Measurements from ENCODE around the gene PPFIBP2.
A peak's percentile ranks its signal among the peaks of the same experiment; 100 is the strongest.

Gene PPFIBP2

GRCh38 chr11:7524462-7525235 is 10.8 kb downstream of the PPFIBP2 start:
- DNase-seq = no peak

GRCh38 chr11:7525424-7525823 is 11.6 kb downstream of the PPFIBP2 start:
- DNase-seq = no peak

GRCh38 chr11:7527029-7527428 is 13.2 kb downstream of the PPFIBP2 start:
- no peak for DNase-seq

- DNase-seq = no peak
Measured at GRCh38 chr11:7528514-7529049, 14.8 kb downstream of the PPFIBP2 start.

- no peak for DNase-seq
Measured at GRCh38 chr11:7530013-7530640, 16.3 kb downstream of the PPFIBP2 start.

- DNase-seq = no peak
Measured at GRCh38 chr11:7531011-7531410, 17.2 kb downstream of the PPFIBP2 start.

- no peak for DNase-seq
Measured at GRCh38 chr11:7532405-7533145, 18.8 kb downstream of the PPFIBP2 start.

GRCh38 chr11:7533199-7534041 is 19.6 kb downstream of the PPFIBP2 start:
- DNase-seq = no peak

GRCh38 chr11:7534042-7534378 is 20.2 kb downstream of the PPFIBP2 start:
- DNase-seq = no peak

- peak in 2 of 56 donors; percentile 19 to 23 for DNase-seq
Measured at GRCh38 chr11:7536100-7536499, 22.3 kb downstream of the PPFIBP2 start.

- no peak for DNase-seq
Measured at GRCh38 chr11:7537265-7537664, 23.5 kb downstream of the PPFIBP2 start.

- DNase-seq = no peak
Measured at GRCh38 chr11:7538031-7538430, 24.2 kb downstream of the PPFIBP2 start.

GRCh38 chr11:7538466-7539454 is 25.0 kb downstream of the PPFIBP2 start:
- no peak for DNase-seq

- no peak for DNase-seq
Measured at GRCh38 chr11:7540830-7541555, 27.2 kb downstream of the PPFIBP2 start.

GRCh38 chr11:7543302-7543701 is 29.5 kb downstream of the PPFIBP2 start:
- no peak for DNase-seq

- DNase-seq = no peak
Measured at GRCh38 chr11:7544021-7544420, 30.2 kb downstream of the PPFIBP2 start.

GRCh38 chr11:7545611-7546010 is 31.8 kb downstream of the PPFIBP2 start:
- no peak for DNase-seq

- DNase-seq = no peak
Measured at GRCh38 chr11:7546324-7546791, 32.6 kb downstream of the PPFIBP2 start.

- DNase-seq = no peak
Measured at GRCh38 chr11:7547687-7548086, 33.9 kb downstream of the PPFIBP2 start.
